OCI-LY7 (cell line): Measurements from ENCODE around the gene MRPS22. TPM values are rescaled to one million over a fixed set of nuclear protein-coding genes. Genes with fewer than 3 reads are reported as not detected.

ENCODE experiments used
- BruUV-seq: library from RNA; stranded (reverse); fragments of 400-500 nt; replicated peaks from 2 replicates; lab custom pipeline; 2021; lab: Mats Ljungman, UMichigan
- CTCF ChIA-PET: fragments of 300-600 bp; sonication (Branson Sonifier 250); formaldehyde crosslinking; loops from one replicate; lab custom pipeline; 2022; ENCODE audit warnings: antibody characterized with exemption; ENCODE audit not compliant: unreplicated experiment; lab: Charles Lee
- POLR2A ChIA-PET: fragments of 300-600 bp; sonication (Branson Sonifier 250); formaldehyde crosslinking; loops from one replicate; lab custom pipeline; 2022; ENCODE audit warnings: antibody characterized with exemption; lab: Charles Lee
- DNase-seq: peaks from one replicate; pipeline ENCODE4 v3.0.0-alpha.2; 2015; ENCODE audit warnings: low spot score
- H2AFZ ChIP-seq: fragments of 200-600 bp; sonication (generic), shearing (Covaris generic); 2 replicates; pipeline ENCODE4 v1.6.1; 2014; ENCODE audit warnings: mild to moderate bottlenecking, antibody characterized with exemption, low read length, moderate library complexity
- H3K27ac ChIP-seq: fragments of 200-600 bp; sonication (generic); 2 replicates; pipeline ENCODE4 v1.5.1; 2014; ENCODE audit warnings: mixed run types, low read depth, mild to moderate bottlenecking, moderate library complexity, low read length, inconsistent platforms; ENCODE audit not compliant: poor library complexity, severe bottlenecking
- H3K36me3 ChIP-seq: fragments of 200-600 bp; sonication (generic); 2 replicates; pipeline ENCODE4 v1.6.1; 2014; ENCODE audit warnings: mild to moderate bottlenecking, antibody characterized with exemption, low read length, moderate library complexity, mixed read lengths; ENCODE audit not compliant: insufficient read depth
- H3K4me1 ChIP-seq: fragments of 200-600 bp; sonication (generic); 2 replicates; pipeline ENCODE4 v1.5.1; 2014; ENCODE audit warnings: mild to moderate bottlenecking, low read length; ENCODE audit not compliant: insufficient read depth, poor library complexity, severe bottlenecking
- H3K4me2 ChIP-seq: fragments of 200-600 bp; sonication (generic); 2 replicates; pipeline ENCODE4 v1.6.1; 2014; ENCODE audit warnings: mild to moderate bottlenecking, low read length
- H3K4me3 ChIP-seq: fragments of 200-600 bp; sonication (generic); 2 replicates; pipeline ENCODE4 v1.5.1; 2014; ENCODE audit warnings: mild to moderate bottlenecking, low read depth, low read length; ENCODE audit not compliant: poor library complexity, severe bottlenecking
- H3K79me2 ChIP-seq: fragments of 200-600 bp; sonication (generic); 2 replicates; pipeline ENCODE4 v1.6.1; 2016; ENCODE audit warnings: low read depth, mild to moderate bottlenecking, low read length, moderate library complexity, mixed read lengths; ENCODE audit not compliant: insufficient read depth
- H3K9me2 ChIP-seq: fragments of 200-600 bp; sonication (generic); 2 replicates; pipeline ENCODE4 v1.6.1; 2016; ENCODE audit warnings: mild to moderate bottlenecking, low read length, mixed read lengths; ENCODE audit not compliant: insufficient read depth
- H3K9me3 ChIP-seq: fragments of 200-600 bp; sonication (generic); 2 replicates; pipeline ENCODE4 v1.6.1; 2014; ENCODE audit warnings: mild to moderate bottlenecking, mixed run types, low read length, mixed read lengths
- H4K20me1 ChIP-seq: fragments of 200-600 bp; sonication (generic); 2 replicates; pipeline ENCODE4 v1.6.1; 2014; ENCODE audit warnings: mild to moderate bottlenecking, antibody characterized with exemption, low read length, moderate library complexity, mixed read lengths; ENCODE audit not compliant: insufficient read depth
- CTCF ChIP-seq: fragments of 200-600 bp; sonication (generic); conservative IDR thresholded peaks from 2 replicates; pipeline ENCODE4 v1.5.1; 2014; ENCODE audit warnings: mild to moderate bottlenecking, antibody characterized with exemption, low read length, moderate library complexity, mixed read lengths
- EZH2phosphoT487 ChIP-seq: fragments of 200-600 bp; sonication (generic); IDR thresholded peaks from 2 replicates; pipeline ENCODE4 v1.6.1; 2018; ENCODE audit warnings: low read depth, borderline replicate concordance, mild to moderate bottlenecking, mixed run types, antibody characterized with exemption, low read length, moderate library complexity, mixed read lengths
- intact Hi-C: fragments of 100-400 bp; cut with micrococcal nuclease; formaldehyde crosslinking; loops from one replicate; pipeline ENCODE4 v1.10.0; 2022; ENCODE audit not compliant: unreplicated experiment
- total RNA-seq, 2 experiments: library from RNA; depleted of rRNA in 1 of 2; stranded (reverse); fragments of >200 nt in 1 of 2; shearing (Covaris generic) in 1 of 2; gene quantifications; 2 replicates each; pipeline ENCODE4 v1.2.3, GENCODE V29; 2014 to 2022

The MRPS22 gene
- total RNA-seq, 2 experiments from 2014 or later: 54.9 to 61.4 TPM

DNA sequence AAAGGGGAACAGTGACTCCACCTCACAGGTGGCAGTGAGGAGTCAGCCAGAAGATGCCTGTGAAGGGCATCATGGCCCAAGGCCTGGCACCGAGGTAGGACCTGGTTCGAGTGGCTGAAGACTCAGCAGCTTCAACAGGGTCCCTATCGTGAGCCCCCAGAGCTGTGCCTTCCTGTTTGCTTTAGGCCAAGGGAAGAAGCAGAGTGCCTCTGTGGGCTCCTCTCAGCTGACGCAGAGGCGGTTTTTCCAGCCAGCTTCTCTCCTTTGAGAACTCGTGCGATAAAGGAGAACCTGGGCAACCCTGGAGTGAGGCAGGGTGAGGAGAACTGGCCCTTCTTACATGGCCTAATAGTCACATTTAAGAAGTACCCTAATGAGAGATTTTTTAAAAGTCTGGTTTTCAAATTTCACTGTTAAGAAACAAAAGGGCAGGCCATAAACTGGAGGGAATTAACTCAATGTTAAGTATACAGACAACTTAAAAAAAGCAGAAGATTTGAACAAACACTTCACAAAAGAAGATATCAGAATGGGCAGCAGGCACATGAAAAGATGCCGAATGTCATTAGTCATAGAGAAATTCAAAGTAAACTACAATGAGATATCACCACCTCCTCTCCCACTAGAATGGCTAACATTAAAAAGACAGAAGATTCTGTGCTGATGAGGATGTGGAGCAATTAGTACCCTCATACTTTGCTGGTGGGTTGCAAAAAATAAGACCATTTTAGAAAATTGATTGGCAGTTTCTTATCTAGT, 23.1 kb upstream of the MRPS22 start:
- H3K79me2 ChIP-seq: no peaks in the 10 kb centered on the region
- no peaks in the 10 kb centered on the region for H3K4me1 ChIP-seq
- H3K4me2 ChIP-seq: no peak overlapping the region
- intact Hi-C loops: no loop called here
- ChIA-PET POLR2A (no interaction called here), CTCF (no interaction called here)
- no peaks in the 10 kb centered on the region for H3K9me3 ChIP-seq
- H3K9me2 ChIP-seq: no peaks in the 10 kb centered on the region
- no TSS peak for BruUV-seq
- no peak overlapping the region for H2AFZ ChIP-seq
- H3K36me3 ChIP-seq: no peaks in the 10 kb centered on the region
- H3K27ac ChIP-seq: no peak overlapping the region
- no peaks in the 10 kb centered on the region for H4K20me1 ChIP-seq
- H3K4me3 ChIP-seq: no peak overlapping the region
- DNase-seq: no peak
- no peak for TF ChIP-seq CTCF
- TF ChIP-seq EZH2phosphoT487: no peak

- no peaks in the 10 kb centered on the region for H3K4me1 ChIP-seq
- POLR2A ChIA-PET: no interaction called here
- no peaks in the 10 kb centered on the region for H3K9me2 ChIP-seq
- no peak overlapping the region for H2AFZ ChIP-seq
- BruUV-seq: no TSS peak
- no peak for DNase-seq
- no peaks in the 10 kb centered on the region for H4K20me1 ChIP-seq
- H3K4me2 ChIP-seq: no peak overlapping the region
- H3K9me3 ChIP-seq: no peaks in the 10 kb centered on the region
- H3K79me2 ChIP-seq: no peaks in the 10 kb centered on the region
- H3K36me3 ChIP-seq: no peaks in the 10 kb centered on the region
- CTCF ChIA-PET: no interaction called here
- TF ChIP-seq EZH2phosphoT487: no peak
- no peak for TF ChIP-seq CTCF
- H3K4me3 ChIP-seq: no peak overlapping the region
- intact Hi-C loops: no loop called here
- no peak overlapping the region for H3K27ac ChIP-seq
Observed at GRCh38 chr3:139322346-139322745, 21.5 kb upstream of the MRPS22 start.

GRCh38 chr3:139323146-139323545, 20.7 kb upstream of the MRPS22 start:
- ChIA-PET CTCF (no interaction called here), POLR2A (no interaction called here)
- Histone ChIP-seq H3K4me1 (no peaks in the 10 kb centered on the region), H2AFZ (no peak overlapping the region), H3K79me2 (no peaks in the 10 kb centered on the region), H3K36me3 (no peaks in the 10 kb centered on the region), H3K4me3 (no peak overlapping the region), H3K4me2 (no peak overlapping the region), H3K9me2 (no peaks in the 10 kb centered on the region), H3K27ac (no peak overlapping the region), H4K20me1 (no peaks in the 10 kb centered on the region), H3K9me3 (no peaks in the 10 kb centered on the region)
- TF ChIP-seq EZH2phosphoT487 (no peak), CTCF (no peak)
- no TSS peak for BruUV-seq
- no peak for DNase-seq
- intact Hi-C loops: no loop called here
